HG02973 (cell line): ENCODE data around the gene MINDY3.

ENCODE experiments used
- ATAC-seq: cut with Tn5 transposase; IDR thresholded peaks from one replicate; pipeline ENCODE4 v1.9.1; 2021; ENCODE audit warnings: moderate library complexity; ENCODE audit not compliant: unreplicated experiment

The MINDY3 gene

DNA sequence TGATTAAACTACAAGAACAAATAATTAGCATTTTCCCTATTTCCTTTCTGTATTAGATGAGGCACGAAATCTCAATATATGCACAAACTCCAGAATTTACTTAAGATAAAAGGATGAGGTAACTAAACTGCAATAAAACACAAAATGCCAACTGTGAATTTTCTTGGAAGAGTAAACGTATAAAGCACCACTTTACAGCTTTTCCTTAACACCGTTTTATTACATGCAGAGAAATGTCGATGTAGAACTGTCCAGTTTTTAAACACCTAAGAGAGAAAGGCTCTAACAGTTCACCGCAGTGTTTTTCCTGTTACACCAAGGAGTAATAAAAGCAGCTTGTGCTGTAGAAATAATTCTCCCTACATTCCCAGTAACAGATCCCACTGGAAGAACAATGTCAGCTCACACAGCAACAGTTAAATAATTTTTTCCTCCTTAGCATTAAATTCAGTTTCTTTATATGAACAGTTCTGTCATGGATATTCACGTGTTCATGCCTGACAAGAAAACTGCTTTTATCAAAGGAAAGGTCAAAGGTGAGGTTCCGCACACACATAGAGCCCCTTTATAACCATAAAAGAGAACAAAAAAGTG lies 52.0 kb downstream of the MINDY3 start:
- no peak for ATAC-seq

DNA sequence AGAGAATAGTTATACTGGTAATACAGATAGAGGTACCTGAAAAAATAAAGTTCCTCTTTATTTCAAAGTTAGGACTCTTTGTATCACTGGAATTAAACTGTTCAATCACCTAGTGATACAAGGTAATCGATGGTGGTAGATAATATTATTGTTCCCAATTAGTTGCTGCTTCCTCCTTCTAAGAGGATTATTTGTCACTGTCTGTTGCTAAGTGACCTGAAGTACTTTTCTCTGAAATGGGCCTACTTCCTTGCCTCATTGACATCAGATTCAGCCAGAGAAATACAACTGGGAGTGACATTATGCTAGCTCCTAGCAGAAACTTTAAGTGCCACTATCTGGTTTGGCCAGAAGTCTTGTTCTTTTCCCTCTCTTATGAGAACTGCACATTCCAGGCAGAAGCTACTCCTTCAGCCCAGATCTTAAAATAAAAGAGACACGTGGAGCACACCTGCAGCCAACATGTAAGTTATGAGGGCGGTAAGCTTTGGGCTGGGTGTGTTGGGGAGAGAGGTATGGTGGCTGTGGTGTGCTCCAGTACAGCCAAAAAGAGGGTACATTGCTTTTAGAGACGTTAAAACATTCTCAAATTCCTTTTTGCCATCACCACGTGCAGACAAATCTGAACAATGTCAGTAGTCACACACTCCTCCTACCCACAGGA lies 54.8 kb downstream of the MINDY3 start:
- ATAC-seq, result no peak

DNA sequence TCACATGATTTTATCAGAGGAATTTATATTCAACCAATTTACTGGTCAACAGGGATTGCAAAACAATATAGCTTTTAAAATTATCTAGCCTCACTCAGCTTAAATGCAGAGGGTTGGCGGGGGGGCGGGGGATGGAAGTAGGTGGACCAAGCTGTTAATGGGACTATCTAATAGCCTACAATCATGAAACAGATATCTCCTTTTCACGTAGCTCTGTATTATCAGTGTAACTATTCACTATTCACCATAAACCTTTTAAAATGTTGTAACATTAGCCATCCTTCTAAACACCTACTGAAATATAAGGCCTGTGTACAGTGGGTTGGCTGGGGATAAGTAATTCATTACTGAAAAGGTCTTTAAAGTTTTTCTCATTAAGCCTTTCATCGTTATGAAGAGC lies 56.2 kb downstream of the MINDY3 start:
- no peak for ATAC-seq

DNA sequence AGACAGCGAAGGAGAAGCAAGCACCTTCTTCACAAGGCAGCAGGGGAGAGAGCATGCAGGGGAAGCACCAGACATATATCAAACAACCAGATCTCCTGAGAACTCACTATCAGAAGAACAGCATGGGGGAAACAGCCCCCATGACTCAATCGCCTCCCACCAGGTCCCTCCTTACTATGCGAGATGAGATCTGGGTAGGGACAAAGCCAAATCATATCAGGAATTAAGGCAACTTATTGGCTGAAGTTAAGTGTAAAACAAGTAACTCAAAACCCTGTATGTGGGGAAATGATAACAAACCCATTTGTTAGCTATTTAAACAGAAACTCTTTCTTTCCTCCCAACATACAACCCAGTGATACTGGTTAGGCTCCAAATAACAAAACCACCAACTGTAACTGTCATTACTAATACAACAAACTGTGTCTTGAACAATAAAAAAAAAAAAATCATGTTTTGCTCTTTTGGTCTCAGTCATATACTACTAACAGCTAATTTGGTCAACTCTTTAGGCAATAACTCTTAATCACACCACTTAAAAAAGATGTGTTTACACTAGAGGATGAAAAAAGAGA lies 57.8 kb downstream of the MINDY3 start:
- ATAC-seq, result no peak

DNA sequence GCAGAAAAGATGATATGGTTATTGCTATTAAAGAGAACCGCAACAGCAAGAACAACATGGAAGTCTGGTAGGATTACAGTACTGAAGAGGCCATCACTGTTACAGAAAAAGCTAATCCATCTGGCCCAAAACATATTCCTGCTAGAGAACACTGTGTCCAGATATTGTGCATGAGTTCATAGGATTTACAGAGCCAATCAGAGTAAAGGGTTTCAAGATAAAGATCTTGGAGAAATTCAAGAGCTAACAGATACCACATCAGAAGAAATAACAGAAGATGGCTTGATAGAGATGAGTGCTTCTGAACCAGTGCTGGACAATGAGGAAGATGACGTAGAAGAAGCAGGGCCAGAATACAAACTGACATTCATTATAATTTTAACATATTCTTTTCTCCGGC lies 58.7 kb downstream of the MINDY3 start:
- no peak for ATAC-seq

DNA sequence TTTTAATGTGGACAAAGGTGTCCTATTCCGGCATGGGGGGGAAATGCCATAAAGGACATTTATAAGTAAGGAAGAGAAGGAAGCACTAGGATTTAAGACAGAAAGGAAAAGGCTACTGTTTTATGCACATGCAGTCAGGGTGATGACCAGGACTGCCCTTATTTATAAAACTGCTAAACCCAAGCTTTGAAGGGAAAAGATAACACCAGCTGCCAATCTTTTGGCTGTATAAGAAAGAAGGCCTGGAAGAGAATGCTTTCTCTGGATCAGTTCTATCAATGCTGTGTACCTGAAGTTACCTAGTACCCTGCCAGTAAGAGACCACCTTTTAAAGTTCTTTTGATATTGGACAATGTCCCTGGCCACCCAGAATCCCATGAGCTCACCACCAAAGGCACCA lies 59.2 kb downstream of the MINDY3 start:
- ATAC-seq, result no peak

DNA sequence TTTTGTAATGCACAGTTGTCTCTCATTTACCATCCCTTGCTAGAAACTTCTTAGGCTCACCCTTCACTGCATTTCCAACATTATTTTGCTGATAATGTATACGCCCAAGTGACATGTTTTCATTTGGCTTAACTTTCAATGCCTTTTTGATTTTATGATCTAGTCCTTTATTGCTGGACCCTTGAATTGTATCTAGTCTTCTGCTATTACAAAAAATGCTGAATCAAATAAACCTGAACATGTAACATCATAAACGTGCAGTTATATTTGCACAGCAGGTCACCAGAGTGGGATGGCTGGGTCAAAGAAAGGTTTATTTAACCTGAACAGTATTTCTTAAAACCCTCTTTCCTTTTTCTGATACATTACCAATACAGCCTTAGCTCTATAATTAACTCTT lies 63.0 kb downstream of the MINDY3 start:
- ATAC-seq, result no peak

DNA sequence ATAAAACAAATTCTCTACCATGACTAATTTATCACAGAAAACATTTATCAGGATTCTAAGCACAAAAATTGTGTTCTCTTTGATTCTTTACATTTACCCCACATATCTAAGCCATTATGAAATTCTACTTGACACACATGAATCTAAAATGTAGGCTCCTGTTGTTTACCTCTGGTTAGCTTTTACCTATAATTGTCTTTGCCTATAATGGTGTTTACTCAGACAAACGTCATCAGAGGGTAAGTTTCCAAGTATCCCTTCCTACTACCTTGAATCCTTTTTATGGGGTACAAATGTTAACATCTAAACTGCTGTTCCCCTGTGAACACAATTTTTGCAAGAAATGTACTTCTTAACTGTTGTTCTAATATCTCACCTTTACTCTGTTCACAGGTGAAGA lies 63.5 kb downstream of the MINDY3 start:
- no peak for ATAC-seq

DNA sequence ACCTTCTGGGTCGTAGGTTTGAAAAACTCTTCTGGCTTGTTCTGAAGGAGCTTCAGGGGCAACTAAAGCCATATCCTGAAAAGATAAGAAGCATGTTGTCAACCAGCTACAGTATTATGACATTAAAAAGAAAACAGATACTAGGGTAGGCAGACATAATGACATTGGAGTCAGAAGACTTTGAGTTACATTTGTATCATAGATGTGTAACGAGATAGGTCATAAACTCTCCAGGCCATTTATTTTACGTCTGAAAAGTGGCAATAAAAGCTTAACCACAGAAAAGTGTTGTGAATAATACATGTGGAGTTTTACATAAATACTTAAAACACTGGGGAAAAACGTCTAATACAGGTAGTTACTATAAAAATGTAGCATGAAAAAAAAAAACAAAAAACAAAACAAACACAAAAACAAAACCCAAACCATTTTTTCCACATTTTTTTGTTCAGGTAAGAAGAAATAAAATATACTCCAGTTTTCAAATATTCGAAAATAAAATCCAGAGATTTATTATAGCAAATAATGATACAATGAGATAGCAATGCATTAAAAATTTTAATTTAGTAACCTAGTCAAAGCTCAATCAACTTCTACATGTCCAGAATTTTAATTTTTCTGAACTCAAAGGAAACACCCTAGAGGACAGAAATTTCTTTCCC lies 64.1 kb downstream of the MINDY3 start:
- ATAC-seq, result no peak

DNA sequence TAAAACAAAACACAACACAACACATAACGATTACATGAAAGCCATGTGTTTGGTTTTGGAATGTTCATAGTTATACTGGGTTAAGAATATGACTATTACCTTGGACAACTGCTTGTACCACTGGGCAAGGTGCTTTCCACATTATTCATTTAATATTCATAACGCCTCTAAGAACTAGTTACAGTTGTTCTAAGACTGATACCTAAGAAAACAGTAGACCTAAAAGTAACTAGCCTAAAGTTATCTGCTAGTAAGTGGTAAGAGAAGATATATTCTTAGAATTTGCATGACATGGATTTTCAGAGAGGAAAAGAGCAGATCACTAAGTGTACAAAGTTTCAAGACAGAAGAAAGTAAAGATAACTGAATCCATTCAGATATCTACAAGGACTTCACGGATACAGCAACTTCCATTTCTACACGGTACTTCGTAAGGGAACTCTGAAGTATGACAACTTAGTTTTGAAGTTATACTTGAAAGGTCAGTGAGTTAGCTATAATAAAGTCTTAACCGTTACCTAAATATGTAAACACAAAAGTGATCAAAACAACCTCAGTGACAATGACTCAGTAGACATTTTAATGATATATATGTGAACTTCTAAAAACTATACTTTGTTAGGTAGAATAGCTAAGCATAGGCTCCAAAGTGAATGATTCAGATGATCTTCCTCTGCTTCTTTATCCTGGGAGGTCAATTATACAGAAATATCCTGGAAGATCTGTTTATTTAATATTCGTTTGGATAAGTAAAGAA lies 65.1 kb downstream of the MINDY3 start:
- no peak for ATAC-seq

DNA sequence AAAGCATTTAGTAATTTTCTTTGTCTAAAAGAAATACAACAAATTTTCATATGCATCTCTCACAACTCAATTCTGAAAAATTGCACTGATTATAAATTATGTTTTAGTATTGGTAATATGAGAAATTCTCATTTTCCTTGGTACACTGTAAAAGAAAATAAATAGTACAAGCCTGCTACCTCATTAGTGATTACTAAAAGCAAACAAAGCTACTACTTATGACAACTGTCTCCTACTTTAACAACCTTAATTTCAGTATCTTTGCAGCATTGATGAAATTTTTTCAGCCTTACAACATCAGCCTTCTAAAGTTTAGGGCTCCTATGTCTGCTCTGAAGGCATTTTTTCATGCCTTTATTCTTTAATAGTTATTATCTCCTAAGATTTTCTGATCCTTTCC lies 65.7 kb downstream of the MINDY3 start:
- no peak for ATAC-seq

DNA sequence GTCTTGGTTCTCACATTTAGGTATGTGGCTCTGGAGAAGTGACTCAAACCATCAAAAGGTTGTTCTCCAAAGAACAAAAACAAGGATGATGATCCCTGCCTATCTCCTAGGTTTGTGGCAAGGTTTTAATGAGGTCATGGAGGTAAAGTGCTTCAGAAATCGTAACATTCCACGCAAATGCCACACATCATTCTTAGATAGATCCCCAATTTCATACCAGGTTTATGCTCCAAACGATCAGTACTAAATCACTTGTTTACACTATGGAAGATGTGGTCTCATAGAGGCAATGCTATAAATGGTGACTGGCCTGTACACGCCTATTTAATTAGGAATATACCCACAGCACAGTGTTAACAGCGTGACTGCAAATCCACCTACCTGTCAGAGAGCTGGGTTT lies 66.6 kb downstream of the MINDY3 start:
- ATAC-seq, result no peak

DNA sequence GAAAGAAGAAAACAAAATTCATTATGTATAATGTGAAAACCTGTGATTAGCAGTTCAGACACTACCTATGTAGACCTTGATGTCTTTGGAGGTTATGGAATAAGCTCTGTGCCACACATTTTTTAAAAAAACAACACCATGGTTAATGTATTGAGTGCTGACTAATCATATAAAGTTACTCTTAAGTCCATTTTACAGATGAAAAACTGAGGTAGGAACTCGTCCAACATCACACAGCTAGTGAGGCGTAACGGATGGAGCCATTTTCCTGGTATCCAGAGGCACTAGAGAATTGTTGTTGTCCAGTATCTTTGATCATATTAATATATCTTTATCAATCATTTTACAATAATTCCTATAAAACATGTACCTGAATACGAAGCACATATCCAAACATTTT lies 67.5 kb downstream of the MINDY3 start:
- ATAC-seq, result no peak

DNA sequence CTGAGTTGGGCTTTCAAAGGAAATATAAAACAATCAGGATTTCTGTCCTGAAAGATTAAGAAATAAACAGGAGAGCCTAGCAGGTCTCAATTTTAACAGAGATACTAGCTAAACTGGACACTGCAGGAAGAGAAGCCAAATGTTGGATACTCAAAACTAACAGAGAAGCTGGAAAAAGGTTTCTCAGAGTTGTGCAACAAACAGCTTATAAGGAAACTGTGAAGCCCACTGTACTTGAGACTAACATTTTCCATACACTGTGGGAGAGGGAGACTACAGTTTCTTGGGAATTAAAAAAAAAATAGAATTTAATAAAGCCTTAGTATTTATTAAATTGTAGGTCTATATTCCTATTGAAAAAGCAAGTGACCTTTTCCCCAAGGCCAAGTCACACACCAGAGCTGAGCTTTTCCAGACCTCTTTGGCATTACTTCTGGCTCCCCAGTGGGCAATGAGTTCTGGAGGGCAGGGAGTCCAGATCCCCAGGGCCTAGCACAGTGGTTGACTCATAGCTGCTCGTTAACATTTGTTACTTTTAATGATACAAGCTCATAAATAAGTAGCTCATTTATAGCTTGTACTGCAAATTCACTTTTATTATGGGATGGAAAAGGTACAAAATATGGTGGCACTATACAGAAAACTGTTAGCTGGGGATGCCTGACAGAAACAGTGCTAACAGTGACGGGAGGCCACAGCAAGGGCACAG lies 68.3 kb downstream of the MINDY3 start:
- ATAC-seq, result no peak

DNA sequence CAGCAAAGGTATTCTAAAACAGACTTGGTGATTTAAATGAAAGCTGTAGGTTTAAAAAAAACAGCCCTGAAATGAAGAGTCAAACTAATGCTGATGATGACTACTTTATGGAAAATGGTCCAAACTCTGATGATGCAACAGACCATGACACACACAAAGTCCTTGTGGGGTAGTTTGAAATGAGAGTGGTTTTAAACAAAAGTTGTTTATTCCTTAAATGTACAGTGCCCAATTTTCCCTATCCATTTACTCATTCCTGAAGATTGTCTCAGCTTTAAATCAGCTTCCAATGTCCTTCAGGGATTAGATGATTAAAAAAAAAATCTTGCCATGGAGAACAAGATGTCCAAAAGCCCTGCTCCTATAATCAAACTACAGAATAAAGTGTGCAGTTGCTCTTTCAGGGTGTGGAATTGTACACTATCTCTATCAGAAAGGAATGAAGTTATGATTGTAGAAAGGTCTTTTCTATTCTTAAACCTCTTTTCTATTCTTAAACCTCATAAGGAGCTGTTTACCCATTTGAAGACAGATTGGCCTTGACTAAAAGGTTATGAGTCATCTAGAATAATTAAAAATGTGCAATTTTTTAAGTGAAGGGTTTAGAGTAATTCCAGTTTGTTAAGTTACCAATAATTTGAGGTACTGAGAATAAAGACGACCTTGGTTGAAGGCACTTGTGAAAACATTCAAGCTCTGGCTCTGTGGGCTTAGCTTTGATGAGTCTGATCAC lies 70.3 kb downstream of the MINDY3 start:
- no peak for ATAC-seq

DNA sequence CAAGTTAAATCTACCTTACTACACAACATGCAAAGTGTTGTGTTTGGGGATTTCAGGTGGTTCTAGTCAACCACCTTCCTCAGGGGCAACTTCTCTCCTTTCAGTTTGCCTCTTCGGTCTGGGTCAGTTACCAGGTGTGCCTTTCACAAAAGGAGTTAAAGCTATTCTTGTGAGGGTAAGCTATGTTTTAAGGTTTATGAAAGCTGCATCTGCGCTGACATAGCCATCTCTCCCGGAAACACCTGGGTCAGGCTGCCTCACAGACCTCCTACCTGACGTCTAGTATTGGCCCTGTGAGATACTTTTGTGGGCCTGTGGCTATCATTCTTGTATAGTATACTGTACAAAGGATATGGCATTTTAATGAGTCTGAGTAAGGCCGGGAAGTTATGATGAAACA lies 72.9 kb downstream of the MINDY3 start:
- no peak for ATAC-seq

DNA sequence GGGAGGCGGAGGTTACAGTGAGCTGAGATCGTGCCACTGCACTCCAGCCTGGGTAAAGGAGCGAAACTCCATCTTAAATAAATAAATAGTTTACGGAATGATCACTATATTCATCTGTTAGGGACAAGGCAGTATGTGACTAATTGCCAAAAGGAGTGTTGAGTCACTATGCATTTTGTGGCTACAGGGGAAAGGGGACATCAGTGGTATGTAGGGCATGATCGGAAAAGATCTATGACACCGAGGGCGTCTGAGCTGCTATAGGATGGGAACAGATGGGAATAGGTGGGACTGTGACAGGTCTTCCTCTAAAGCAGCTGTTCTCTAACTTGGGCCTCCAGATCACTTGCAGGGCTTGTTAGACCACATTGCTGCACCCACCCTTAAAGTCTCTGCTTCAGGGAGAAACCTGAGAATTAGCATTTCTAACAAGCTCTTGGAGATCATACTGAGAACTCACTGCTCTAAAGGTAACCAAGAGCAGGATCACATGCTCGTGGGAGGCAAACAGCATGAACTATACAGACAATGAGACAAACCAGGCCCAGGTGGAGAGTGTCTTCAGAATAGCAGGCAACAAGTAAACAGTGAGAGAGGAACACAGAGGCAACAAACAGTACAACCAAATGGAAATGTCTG lies 75.5 kb downstream of the MINDY3 start:
- no peak for ATAC-seq

DNA sequence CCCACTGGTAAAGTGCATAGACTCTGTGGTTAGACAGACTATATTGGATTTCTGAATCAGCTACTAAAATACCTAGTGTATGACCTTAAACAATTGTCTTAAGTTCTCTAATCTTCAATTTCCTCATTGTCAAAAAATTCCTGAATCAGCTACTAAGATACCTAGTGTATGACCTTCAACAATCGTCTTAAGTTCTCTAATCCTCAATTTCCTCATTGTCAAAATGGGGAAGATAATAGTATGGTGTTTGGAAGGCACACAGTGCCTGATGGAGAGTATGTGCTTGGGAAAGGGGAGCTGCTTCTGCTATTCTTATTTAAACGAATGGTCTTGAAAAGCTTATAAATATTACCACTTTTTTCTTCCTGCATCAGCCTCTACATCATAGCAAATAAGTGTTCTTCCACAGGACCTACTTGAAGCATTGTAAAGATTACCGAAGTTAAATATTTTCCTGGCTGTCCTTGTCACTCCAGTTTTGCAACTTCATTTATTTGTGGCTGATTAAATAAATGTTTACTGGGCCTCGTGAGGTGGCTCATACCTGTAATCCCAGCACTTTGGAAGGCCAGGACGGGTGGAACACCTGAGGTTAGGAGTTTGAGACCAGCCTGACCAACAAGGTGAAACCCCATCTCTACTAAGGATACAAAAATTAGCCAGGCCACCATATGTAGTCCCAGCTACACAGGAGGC lies 76.2 kb downstream of the MINDY3 start:
- ATAC-seq, result no peak

DNA sequence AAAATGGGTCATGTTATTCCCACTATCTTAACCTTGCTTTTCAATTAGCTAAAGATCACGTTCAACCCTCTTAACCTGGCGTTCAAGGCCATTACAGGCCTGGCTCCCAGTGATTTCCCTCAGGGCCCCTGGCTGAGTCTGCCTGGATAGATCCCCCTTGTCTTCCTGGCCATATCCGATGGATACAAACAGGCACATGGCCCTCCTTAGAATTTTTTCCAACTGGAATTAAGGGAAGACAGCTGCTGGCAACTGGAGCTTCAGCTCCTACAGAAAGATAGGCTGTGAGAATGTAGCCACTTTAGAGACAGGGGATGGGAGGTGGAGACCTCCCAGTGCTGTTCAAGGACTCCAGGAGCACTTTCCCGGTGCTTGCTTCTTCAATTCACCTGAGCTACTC lies 77.5 kb downstream of the MINDY3 start:
- no peak for ATAC-seq
